Measurements from ENCODE around the gene PIP5K1B.

The PIP5K1B gene

GRCh38 chr9:68957479-68957878 is 252.4 kb downstream of the PIP5K1B start:
- no peaks in the 10 kb centered on the region for H3K9me3 ChIP-seq (ENCODE audit: low read length)

GRCh38 chr9:68961587-68961986 is 256.5 kb downstream of the PIP5K1B start:
- no peak overlapping the region for H3K27ac ChIP-seq (ENCODE audit: low read depth, low read length, poor library complexity, severe bottlenecking)
- no peak overlapping the region for H3K4me3 ChIP-seq (ENCODE audit: low read depth, low read length, poor library complexity, severe bottlenecking)
- H3F3A ChIP-seq (ENCODE audit: insufficient read depth, low read length): no peaks in the 10 kb centered on the region
- H2AFZ ChIP-seq (ENCODE audit: low read length): no peak overlapping the region
- H3K79me2 ChIP-seq (ENCODE audit: insufficient read depth, low read length): no peaks in the 10 kb centered on the region
- H3K9me2 ChIP-seq (ENCODE audit: low read depth, low read length): no peaks in the 10 kb centered on the region
- H3K4me2 ChIP-seq (ENCODE audit: low read length): no peak overlapping the region
- H3K4me1 ChIP-seq (ENCODE audit: insufficient read depth, low read length, severe bottlenecking): no peaks in the 10 kb centered on the region
- TF ChIP-seq EZH2 (IDR thresholded peaks at IDR 0.05; ENCODE audit: borderline replicate concordance, low read length) (no peak), CTCF (IDR thresholded peaks at IDR 0.05; ENCODE audit: low read length) (no peak)
- no peaks in the 10 kb centered on the region for H3K9me3 ChIP-seq (ENCODE audit: low read length)
- H4K20me1 ChIP-seq (ENCODE audit: insufficient read depth, low read length): no peaks in the 10 kb centered on the region
- no peaks in the 10 kb centered on the region for H3K27me3 ChIP-seq (ENCODE audit: insufficient read depth, low read length)
- no peaks in the 10 kb centered on the region for H3K36me3 ChIP-seq (ENCODE audit: insufficient read depth, low read length)
- no peak overlapping the region for H3K9ac ChIP-seq (ENCODE audit: low read length)

More at GRCh38 chr9:68957479-68957878, 252.4 kb downstream of the PIP5K1B start:
- Histone ChIP-seq H2AFZ (ENCODE audit: low read length) (no peak overlapping the region), H4K20me1 (ENCODE audit: insufficient read depth, low read length) (no peaks in the 10 kb centered on the region), H3K4me2 (ENCODE audit: low read length) (no peak overlapping the region), H3K27me3 (ENCODE audit: insufficient read depth, low read length) (no peaks in the 10 kb centered on the region), H3K36me3 (ENCODE audit: insufficient read depth, low read length) (no peaks in the 10 kb centered on the region), H3K4me3 (ENCODE audit: low read depth, low read length, poor library complexity, severe bottlenecking) (no peak overlapping the region), H3K27ac (ENCODE audit: low read depth, low read length, poor library complexity, severe bottlenecking) (no peak overlapping the region), H3K9ac (ENCODE audit: low read length) (no peak overlapping the region), H3F3A (ENCODE audit: insufficient read depth, low read length) (no peaks in the 10 kb centered on the region), H3K9me2 (ENCODE audit: low read depth, low read length) (no peaks in the 10 kb centered on the region), H3K79me2 (ENCODE audit: insufficient read depth, low read length) (no peaks in the 10 kb centered on the region), H3K4me1 (ENCODE audit: insufficient read depth, low read length, severe bottlenecking) (peaks cover 6% of the 10 kb centered on the region)
- TF ChIP-seq EZH2 (IDR thresholded peaks at IDR 0.05; ENCODE audit: borderline replicate concordance, low read length): no peak
- TF ChIP-seq CTCF (IDR thresholded peaks at IDR 0.05; ENCODE audit: low read length): no peak

- Histone ChIP-seq H3F3A (ENCODE audit: insufficient read depth, low read length) (no peaks in the 10 kb centered on the region), H3K4me3 (ENCODE audit: low read depth, low read length, poor library complexity, severe bottlenecking) (no peak overlapping the region), H2AFZ (ENCODE audit: low read length) (no peak overlapping the region), H3K27ac (ENCODE audit: low read depth, low read length, poor library complexity, severe bottlenecking) (no peak overlapping the region), H3K27me3 (ENCODE audit: insufficient read depth, low read length) (no peaks in the 10 kb centered on the region), H4K20me1 (ENCODE audit: insufficient read depth, low read length) (no peaks in the 10 kb centered on the region), H3K9me2 (ENCODE audit: low read depth, low read length) (no peaks in the 10 kb centered on the region), H3K4me2 (ENCODE audit: low read length) (no peak overlapping the region), H3K79me2 (ENCODE audit: insufficient read depth, low read length) (no peaks in the 10 kb centered on the region), H3K4me1 (ENCODE audit: insufficient read depth, low read length, severe bottlenecking) (no peaks in the 10 kb centered on the region), H3K9me3 (ENCODE audit: low read length) (no peaks in the 10 kb centered on the region), H3K36me3 (ENCODE audit: insufficient read depth, low read length) (no peaks in the 10 kb centered on the region), H3K9ac (ENCODE audit: low read length) (no peak overlapping the region)
- TF ChIP-seq CTCF (IDR thresholded peaks at IDR 0.05; ENCODE audit: low read length) (no peak), EZH2 (IDR thresholded peaks at IDR 0.05; ENCODE audit: borderline replicate concordance, low read length) (no peak)
Measured at GRCh38 chr9:68963416-68963815, 258.4 kb downstream of the PIP5K1B start.
